H1 (cell line): ENCODE data around the gene ZCRB1. TPM values are rescaled to one million over a fixed set of nuclear protein-coding genes. Genes with fewer than 3 reads are reported as not detected.

Source experiments
- ASH2L ChIP-seq: fragments of 200-600, 300-600 bp; sonication (generic); IDR thresholded peaks from one replicate; pipeline ENCODE4 v1.7.1; 2017; ENCODE audit warnings: low read length
- EZH2 ChIP-seq: fragments of 200-600 bp; sonication (generic); IDR thresholded peaks from 2 replicates; pipeline ENCODE4 v1.7.1; 2012; ENCODE audit warnings: low read depth, mild to moderate bottlenecking, moderate library complexity, low read length, inconsistent platforms; ENCODE audit not compliant: severe bottlenecking
- NANOG ChIP-seq: IDR thresholded peaks from 2 replicates; pipeline ENCODE4 v1.6.1; 2011; ENCODE audit warnings: low read length, low read depth, mild to moderate bottlenecking, inconsistent platforms; ENCODE audit not compliant: insufficient read depth, poor library complexity, severe bottlenecking
- TAF7 ChIP-seq: optimal IDR thresholded peaks from 2 replicates; pipeline ENCODE3; 2011; ENCODE audit warnings: low read depth, mild to moderate bottlenecking, inconsistent platforms, low read length, moderate library complexity, borderline replicate concordance
- polyA plus RNA-seq, 7 experiments: library from polyadenylated mRNA; depleted of rRNA in 3 of 7; stranded (reverse) in 5 of 7; unstranded in 2 of 7; fragments of >200 nt in 5 of 7; fragments of 200-250 nt in 2 of 7; gene quantifications; 1 replicate in 5 of 7; 2 replicates in 1 of 7; 4 replicates in 1 of 7; pipeline versions ENCODE4 v1.2.1 to v1.2.3, GENCODE V29; 2011 to 2013; ENCODE audit warnings: missing spikeins in 2 of 7, mixed read lengths in 2 of 7
- total RNA-seq: library from RNA; stranded (reverse); fragmentation: NEBNext Ultra II Directional; extraction: Animal tissue kit (Norgen Biotek cat#: 25700); gene quantifications from 2 replicates; pipeline ENCODE4 v1.2.1, GENCODE V29; 2021

Gene ZCRB1
- total and polyA plus RNA-seq, 2 of the 8 experiments (the other 6 are each of a cell fraction or from before 2014, with no cell fraction given): 22.0 to 52.5 TPM

GRCh38 chr12:42325653-42326474, at the start of gene ZCRB1, which contains the start of gene PPHLN1 (continued):
- TF ChIP-seq EZH2 (no peak), NANOG (no peak), TAF7 (peak; percentile 32), ASH2L (peak; percentile 91)
